GM12872 (cell line): ENCODE results near the gene SHH.

Experiments
- CTCF ChIP-seq: IDR thresholded peaks from 3 replicates; pipeline ENCODE4 v1.5.1; 2011; ENCODE audit warnings: low read depth, mild to moderate bottlenecking, low read length, moderate library complexity; ENCODE audit not compliant: insufficient read depth

Gene SHH

GRCh38 chr7:155802291-155802690 is 10.0 kb downstream of the SHH start:
- TF ChIP-seq CTCF: no peak

DNA sequence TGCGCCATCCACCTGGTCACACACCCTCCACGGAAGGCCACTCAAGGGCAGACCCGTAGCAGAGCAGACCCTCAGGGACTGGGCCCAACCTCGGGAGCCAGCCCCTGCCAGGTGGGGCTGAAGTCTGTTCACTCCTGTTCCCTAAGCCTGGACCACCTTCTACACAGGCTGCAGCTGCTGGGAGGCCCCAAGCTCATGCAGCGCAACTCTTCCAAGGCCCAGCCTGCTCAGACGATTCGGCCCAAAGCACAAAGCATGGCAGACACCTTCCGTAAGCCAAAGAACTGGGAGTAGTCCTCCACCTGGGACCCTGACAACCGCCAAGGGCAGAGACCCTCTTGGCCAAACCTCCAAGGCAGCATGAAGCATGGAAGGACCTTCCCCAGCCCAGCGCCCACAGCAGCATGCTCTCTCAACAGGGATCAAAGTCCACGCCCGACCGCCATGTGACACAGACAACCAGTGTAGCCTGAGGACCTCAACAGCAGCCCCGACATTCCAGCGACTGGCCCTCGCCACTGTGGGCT is 11.5 kb downstream of the SHH start:
- no peak for TF ChIP-seq CTCF

DNA sequence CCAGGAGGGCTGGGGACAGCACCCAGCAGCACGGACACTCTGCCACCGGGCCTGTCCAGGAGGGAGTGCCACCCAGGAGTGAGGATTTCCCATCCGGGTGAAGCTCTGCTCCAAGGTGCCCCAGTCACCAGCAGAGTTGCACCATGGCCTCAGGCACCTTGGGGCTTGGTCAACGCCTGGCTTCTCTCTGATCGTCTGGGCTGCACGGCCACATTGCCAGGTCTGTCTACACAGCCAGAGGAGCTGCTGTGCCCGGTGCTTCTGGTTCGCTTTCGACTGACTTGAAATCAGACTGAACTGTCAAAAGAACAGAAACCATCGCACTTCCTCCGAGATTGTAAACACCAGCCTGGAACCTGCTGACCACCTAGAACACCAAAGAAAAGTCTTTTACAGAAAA is 12.0 kb downstream of the SHH start:
- no peak for TF ChIP-seq CTCF

DNA sequence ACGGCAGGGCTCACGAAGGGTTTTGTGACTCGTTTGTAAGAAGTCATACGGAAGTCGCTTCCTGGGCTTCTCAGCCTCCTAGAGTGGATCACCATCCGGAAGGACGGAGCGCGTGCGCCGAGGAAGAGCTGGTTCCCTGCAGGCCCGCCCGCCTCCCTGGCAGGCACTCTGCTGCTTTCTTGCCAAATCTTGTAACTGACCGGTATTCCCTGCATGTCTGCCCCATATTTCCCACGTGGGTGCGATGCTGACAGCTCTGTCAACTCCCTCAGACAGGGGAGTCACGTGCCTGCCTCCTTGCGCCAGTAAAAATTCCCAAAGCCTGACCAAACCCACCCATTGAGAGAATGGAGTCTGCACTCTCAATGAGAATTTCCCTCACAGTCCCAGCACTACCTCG is 12.7 kb downstream of the SHH start:
- TF ChIP-seq CTCF: no peak

DNA sequence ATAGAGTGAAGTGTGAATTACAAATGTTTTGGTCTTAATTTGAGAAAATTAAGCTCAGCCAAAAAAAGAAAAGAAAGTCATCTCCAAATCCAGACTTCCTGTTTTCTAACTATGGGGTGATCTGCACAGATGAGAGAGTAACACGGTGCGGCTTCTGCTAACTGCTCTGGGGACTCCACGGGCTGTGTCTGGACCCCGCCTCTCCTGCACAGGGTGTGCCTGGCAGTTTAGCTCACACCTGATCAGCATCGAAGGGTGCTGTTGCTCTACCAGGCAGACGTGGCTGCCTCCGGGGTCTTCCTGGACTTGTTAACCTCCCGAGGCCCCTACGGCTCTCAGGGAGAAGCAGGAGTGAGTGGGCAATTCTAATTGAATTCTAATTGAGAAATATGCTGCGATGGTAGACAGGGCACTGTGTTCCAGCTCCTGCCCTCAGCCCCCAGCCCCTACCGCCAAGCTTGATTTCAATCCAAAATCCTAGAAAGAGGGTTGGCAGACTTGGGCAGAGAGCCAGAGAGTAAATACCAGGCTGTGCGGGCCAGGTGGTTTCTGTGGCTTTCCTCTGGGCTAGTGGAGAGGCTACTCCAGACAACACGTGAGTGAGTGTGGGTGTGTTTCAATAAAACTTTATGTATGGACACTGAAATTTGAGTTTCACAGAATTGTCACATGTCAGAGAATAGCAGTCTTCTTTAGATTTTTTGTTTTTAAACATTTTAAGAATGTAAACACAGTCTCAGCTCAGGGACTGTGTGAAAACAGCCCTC is 13.4 kb downstream of the SHH start:
- no peak for TF ChIP-seq CTCF

DNA sequence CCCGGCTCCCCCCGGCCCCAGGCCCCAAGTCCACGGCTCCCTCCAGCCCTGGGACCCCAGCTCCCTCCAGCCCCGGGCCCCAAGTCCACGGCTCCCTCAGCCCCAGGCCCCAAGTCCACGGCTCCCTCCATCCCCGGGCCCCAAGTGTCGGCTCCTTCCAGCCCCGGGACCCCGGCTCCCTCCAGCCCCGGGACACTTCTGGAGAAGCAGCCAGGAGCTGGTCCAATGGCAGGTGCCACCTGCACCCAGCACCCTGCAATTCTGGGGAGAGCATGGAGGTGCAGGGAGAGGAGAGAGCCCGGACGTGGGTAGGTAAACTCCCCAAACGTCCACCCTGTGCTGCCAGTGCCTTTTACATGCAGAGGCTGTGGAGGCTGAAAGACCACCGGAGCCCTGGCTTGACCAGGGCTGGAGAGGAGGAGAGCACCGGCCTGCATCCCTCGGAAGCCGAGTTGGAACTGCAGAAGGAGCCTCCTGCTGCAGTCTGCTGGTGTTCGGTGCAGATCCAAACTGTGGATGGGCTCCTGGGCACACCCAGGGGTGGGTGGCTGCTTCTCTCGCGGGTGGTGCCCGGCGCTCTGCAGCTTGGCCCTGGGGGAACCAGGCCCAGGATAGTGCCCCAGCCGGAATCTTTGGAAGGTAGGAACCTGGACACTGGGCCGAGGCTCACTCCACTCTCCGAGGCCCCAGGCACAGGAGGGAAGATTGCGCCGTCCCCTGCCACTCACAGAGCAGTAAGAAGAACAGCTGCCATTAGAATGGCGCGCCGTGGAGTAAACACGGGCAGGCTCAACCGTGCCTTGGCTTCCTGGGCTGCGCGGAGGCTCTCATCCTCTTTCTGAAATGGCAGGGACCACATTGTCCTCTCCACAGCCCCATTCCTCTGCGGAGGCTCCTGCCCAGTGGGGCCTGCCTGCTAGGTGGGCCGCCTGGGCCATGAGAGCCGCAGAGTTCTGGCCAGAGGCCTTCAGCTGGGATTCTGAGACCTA is 14.7 kb downstream of the SHH start:
- no peak for TF ChIP-seq CTCF
